Ascending aorta (tissue), 2 donors: ENCODE data around the gene SNTG2. TPM values are rescaled to one million over a fixed set of nuclear protein-coding genes. Genes with fewer than 3 reads are reported as not detected.

Experiments used
- DNase-seq, 2 donors: peaks; one replicate each; pipeline ENCODE4 v3.0.0-alpha.2; 2019; ENCODE audit warnings: low spot score in 2 of 2
- H3K27ac ChIP-seq, 2 donors: fragments of 200-600 bp; sonication (generic); one replicate each; pipeline ENCODE4 v1.5.1; 2016 to 2017; ENCODE audit warnings: mild to moderate bottlenecking in 1 of 2
- H3K27me3 ChIP-seq: fragments of 200-600 bp; sonication (generic); one replicate; pipeline ENCODE4 v1.5.1; 2017
- H3K36me3 ChIP-seq, 2 donors: fragments of 200-600 bp; sonication (generic); one replicate each; pipeline ENCODE4 v1.5.1; 2016
- H3K4me1 ChIP-seq, 2 donors: fragments of 200-600 bp; sonication (generic); one replicate each; pipeline ENCODE4 v1.5.1; 2016 to 2017; ENCODE audit warnings: mild to moderate bottlenecking in 1 of 2
- H3K4me3 ChIP-seq, 2 donors: fragments of 200-600 bp; sonication (generic); one replicate each; pipeline ENCODE4 v1.5.1; 2016 to 2017; ENCODE audit warnings: mild to moderate bottlenecking in 1 of 2
- H3K9me3 ChIP-seq, 2 donors: fragments of 200-600 bp; sonication (generic); one replicate each; pipeline ENCODE4 v1.5.1; 2016
- intact Hi-C: fragments of 100-400 bp; cut with DNase I; formaldehyde crosslinking; loops from one replicate; pipeline ENCODE4 v1.15.1; 2023
- total RNA-seq: library from RNA; depleted of rRNA; stranded (reverse); fragments of >200 nt; gene quantifications from one replicate; pipeline ENCODE4 v1.1.0, GENCODE V29; 2016
- TF ChIP-seq, protein P1 (sequence below), 3 experiments: fragments of 200-600 bp in 2 of 3; fragments of 450-650 bp in 1 of 3; sonication (generic) in 2 of 3; IDR thresholded peaks; one replicate each; pipeline ENCODE4 v1.5.1; 2016 to 2019; ENCODE audit warnings: antibody characterized with exemption in 3 of 3, mild to moderate bottlenecking in 1 of 3, moderate library complexity in 1 of 3

Gene SNTG2
- total RNA-seq, 1 donor from 2014 or later, result 9.9 TPM

DNA sequence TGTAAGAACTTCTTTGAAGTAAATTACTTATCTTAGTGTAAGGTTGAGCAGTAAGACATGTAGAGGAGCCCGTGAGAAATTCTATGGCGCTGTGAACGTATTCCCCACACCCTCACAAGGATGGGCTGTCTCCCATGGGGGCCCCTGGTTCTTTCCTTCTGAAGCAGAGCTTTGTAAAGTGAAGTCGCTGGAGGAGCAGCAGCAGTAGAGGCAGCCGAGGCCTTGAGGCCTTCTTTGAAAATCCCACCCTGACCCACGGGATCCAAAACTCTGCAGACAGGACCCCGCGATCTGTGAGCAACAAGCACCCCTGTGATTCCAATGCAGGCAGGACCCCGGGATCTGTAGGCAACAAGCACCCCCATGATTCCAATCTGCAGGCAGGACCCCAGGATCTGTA lies 23.8 kb upstream of the SNTG2 start:
- intact Hi-C loops, result no loop called here

DNA sequence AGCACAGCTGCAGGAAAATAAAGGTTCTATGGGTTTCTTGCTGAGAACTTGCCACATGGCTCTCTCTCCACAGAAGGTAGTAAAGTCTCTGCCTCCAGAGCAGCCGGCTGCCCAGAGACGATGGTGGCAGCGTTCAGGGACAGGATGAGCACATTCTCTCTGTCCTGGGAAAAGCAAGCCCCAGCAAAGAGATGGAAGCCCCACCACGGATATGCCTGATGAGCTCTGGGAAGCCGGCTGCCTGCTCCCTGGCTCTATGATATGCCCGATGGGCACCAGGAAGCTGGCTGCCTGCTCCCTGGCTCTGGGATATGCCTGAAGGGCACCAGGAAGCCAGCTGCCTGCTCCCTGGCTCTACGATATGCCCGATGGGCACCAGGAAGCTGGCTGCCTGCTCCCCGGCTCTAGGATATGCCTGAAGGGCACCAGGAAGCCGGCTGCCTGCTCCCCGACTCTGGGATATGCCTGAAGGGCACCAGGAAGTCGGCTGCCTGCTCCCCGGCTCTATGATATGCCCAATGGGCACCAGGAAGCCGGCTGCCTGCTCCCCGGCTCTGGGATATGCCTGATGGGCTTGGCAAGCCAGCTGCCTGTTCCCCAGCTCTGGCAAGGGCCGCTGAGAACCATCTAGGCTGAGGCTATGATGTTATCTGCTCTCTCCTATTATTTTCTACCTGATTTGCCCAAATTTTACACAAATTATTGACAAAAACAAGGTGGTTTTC lies 21.5 kb upstream of the SNTG2 start:
- DNase-seq, result no peak
- no peak overlapping the region for H3K27ac ChIP-seq
- H3K9me3 ChIP-seq, result no peaks in the 10 kb centered on the region
- intact Hi-C loops, result no loop called here
- TF ChIP-seq, protein P1, sequence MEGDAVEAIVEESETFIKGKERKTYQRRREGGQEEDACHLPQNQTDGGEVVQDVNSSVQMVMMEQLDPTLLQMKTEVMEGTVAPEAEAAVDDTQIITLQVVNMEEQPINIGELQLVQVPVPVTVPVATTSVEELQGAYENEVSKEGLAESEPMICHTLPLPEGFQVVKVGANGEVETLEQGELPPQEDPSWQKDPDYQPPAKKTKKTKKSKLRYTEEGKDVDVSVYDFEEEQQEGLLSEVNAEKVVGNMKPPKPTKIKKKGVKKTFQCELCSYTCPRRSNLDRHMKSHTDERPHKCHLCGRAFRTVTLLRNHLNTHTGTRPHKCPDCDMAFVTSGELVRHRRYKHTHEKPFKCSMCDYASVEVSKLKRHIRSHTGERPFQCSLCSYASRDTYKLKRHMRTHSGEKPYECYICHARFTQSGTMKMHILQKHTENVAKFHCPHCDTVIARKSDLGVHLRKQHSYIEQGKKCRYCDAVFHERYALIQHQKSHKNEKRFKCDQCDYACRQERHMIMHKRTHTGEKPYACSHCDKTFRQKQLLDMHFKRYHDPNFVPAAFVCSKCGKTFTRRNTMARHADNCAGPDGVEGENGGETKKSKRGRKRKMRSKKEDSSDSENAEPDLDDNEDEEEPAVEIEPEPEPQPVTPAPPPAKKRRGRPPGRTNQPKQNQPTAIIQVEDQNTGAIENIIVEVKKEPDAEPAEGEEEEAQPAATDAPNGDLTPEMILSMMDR (IDR thresholded peaks at IDR 0.05), result no peak
- H3K27me3 ChIP-seq, result no peaks in the 10 kb centered on the region
- H3K4me3 ChIP-seq, result no peak overlapping the region
- H3K4me1 ChIP-seq, result no peaks in the 10 kb centered on the region
- H3K36me3 ChIP-seq, result no peaks in the 10 kb centered on the region

More for the DNA sequence above, 23.8 kb upstream of the SNTG2 start:
- H3K9me3 ChIP-seq, result no peaks in the 10 kb centered on the region
- no peak overlapping the region for H3K4me3 ChIP-seq
- DNase-seq, result no peak
- no peaks in the 10 kb centered on the region for H3K27me3 ChIP-seq
- no peak overlapping the region for H3K27ac ChIP-seq
- H3K36me3 ChIP-seq, result no peaks in the 10 kb centered on the region
- no peaks in the 10 kb centered on the region for H3K4me1 ChIP-seq
- TF ChIP-seq, protein P1 (IDR thresholded peaks at IDR 0.05), result no peak

DNA sequence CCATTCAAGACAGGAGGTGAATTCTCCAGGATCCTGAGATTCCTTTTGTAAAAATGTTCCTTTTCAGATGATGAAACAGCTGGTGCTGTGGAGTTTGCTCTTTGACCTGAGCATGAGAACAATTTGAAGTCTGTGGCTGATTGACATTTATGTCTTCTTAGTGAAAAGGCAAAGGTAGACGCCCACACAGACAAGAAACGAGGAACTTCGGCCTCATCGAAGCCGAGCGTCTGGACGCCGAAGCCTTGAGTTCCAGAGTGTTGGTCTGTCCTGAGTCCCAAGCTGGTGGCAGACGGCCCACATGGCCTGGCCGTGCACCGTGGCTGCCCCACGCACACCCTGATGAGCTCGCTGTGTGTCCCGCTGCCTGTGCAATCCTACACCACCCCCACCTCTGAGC lies 20.7 kb upstream of the SNTG2 start:
- intact Hi-C loops, result no loop called here
- Histone ChIP-seq H3K27me3 (no peaks in the 10 kb centered on the region), H3K9me3 (no peaks in the 10 kb centered on the region), H3K27ac (no peak overlapping the region), H3K36me3 (no peaks in the 10 kb centered on the region), H3K4me3 (no peak overlapping the region), H3K4me1 (no peaks in the 10 kb centered on the region)
- TF ChIP-seq, protein P1 (IDR thresholded peaks at IDR 0.05), result no peak
- no peak for DNase-seq

DNA sequence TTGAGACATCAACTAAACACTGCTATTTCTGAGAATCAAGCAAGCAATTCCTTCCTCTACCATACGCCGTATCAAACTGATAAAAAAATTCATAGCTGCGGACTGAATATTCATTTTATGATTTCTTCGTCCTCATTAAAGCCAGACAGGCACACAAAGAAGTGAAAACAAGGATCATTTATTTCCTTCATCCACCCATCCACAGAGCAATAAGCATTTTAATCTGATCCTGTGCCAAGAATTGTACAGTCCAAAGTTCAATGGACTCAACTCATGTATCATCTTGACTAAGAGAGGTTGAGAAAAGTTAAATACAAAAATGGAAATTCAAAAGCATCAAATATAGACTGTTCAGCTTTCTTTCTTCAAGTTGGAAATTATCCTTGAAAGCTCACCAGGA lies 19.7 kb upstream of the SNTG2 start:
- no peaks in the 10 kb centered on the region for H3K27me3 ChIP-seq
- H3K4me1 ChIP-seq, result no peaks in the 10 kb centered on the region
- TF ChIP-seq, protein P1 (IDR thresholded peaks at IDR 0.05), result no peak
- intact Hi-C loops, result no loop called here
- no peak overlapping the region for H3K4me3 ChIP-seq
- no peak overlapping the region for H3K27ac ChIP-seq
- no peaks in the 10 kb centered on the region for H3K36me3 ChIP-seq
- DNase-seq, result no peak
- H3K9me3 ChIP-seq, result no peaks in the 10 kb centered on the region

DNA sequence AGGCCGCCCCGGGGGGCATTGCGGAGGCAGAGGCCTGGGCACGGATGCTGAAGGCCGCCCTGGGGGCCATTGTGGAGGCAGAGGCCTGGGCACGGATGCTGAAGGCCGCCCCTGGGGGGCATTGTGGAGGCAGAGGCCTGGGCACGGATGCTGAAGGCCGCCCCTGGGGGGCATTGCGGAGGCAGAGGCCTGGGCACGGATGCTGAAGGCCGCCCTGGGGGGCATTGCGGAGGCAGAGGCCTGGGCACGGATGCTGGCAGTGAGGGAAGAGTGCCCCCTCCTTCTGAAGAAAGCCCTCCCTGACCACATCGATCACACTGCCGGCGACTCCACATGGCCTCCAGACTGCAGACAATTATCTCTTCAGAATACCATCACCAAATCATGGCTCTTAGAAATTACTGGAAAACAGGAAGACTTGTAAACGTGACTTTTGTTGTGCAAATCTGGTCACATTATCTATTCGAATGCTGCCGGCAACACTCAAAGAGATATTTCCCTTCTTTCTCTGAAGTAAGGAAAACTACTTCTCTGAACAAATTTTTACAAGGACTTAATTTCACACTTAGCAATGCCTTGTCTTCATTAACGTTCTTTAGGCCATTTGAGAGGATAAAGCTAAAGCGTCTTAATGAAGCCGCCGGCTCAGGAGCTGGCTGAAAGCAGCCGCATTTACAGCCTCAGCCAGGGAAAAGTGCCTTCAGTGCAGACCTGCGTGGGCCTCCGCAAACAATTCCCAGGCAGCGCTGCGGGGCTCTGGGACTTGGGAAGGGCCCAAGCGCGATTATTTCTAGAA lies 18.1 kb upstream of the SNTG2 start:
- no peak for DNase-seq
- Histone ChIP-seq H3K4me3 (no peak overlapping the region), H3K36me3 (no peaks in the 10 kb centered on the region), H3K27ac (no peak overlapping the region), H3K4me1 (no peaks in the 10 kb centered on the region), H3K9me3 (no peaks in the 10 kb centered on the region), H3K27me3 (no peaks in the 10 kb centered on the region)
- TF ChIP-seq, protein P1 (IDR thresholded peaks at IDR 0.05), result no peak
- intact Hi-C loops, result no loop called here
